Right lobe of liver (tissue), 6 donors: Measurements from ENCODE around the gene SLC26A8. TPM values are rescaled to one million over a fixed set of nuclear protein-coding genes. Genes with fewer than 3 reads are reported as not detected.
"Not testable (repeated sequence)": the region's sequence is repeated elsewhere in the genome, so short reads cannot be mapped to it uniquely, and the experiment has no call there.

Experiments used
- ATAC-seq, 4 donors: fragments of 200-7000 bp; cut with Tn5 transposase; one replicate each; pipeline ENCODE4 v1.9.1; 2020; ENCODE audit warnings: mild to moderate bottlenecking in 4 of 4, moderate library complexity in 4 of 4
- DNase-seq, 3 donors: peaks; one replicate each; pipeline ENCODE4 v3.0.0-alpha.2; 2020
- H3K27ac ChIP-seq, 3 donors: fragments of 200-600 bp; one replicate each; pipeline ENCODE4 v1.8.0; 2022
- H3K27me3 ChIP-seq, 2 donors: fragments of 200-600 bp; one replicate each; pipeline ENCODE4 v1.8.0; 2022
- H3K36me3 ChIP-seq, 4 donors: fragments of 200-600 bp; sonication (generic) in 1 of 4; one replicate each; pipeline versions ENCODE4 v1.5.1 to v1.8.0; 2017 to 2022; ENCODE audit warnings: control low read depth in 1 of 4
- H3K4me1 ChIP-seq, 4 donors: fragments of 200-600 bp; sonication (generic) in 1 of 4; one replicate each; pipeline versions ENCODE4 v1.5.1 to v1.8.0; 2017 to 2022; ENCODE audit warnings: control low read depth in 1 of 4
- H3K4me3 ChIP-seq, 3 donors: fragments of 200-600 bp; one replicate each; pipeline ENCODE4 v1.8.0; 2022
- H3K9me3 ChIP-seq, 4 donors: fragments of 200-600 bp; sonication (generic) in 1 of 4; one replicate each; pipeline versions ENCODE4 v1.5.1 to v1.8.0; 2017 to 2022; ENCODE audit warnings: control low read depth in 1 of 4
- POLR2A ChIP-seq: fragments of 450-650 bp; IDR thresholded peaks from one replicate; pipeline ENCODE4 v1.6.1; 2017; ENCODE audit warnings: antibody characterized with exemption, mild to moderate bottlenecking
- WGBS: methylation state at CpG from one replicate; pipeline ENCODE4 v1.1.6; 2018; ENCODE audit warnings: low coverage, low lambda C conversion rate; ENCODE audit not compliant: insufficient coverage; ENCODE audit errors: missing lambda C conversion rate; 5-methylcytosine and 5-hydroxymethylcytosine counted together
- intact Hi-C, 2 donors: fragments of 100-400 bp; cut with DNase I; formaldehyde crosslinking; loops; one replicate each; pipeline versions ENCODE4 v1.11.2 to v1.14.1; 2022
- total RNA-seq, 6 experiments: library from RNA; depleted of rRNA in 2 of 6; stranded (reverse); fragments of >200 nt in 2 of 6; fragmentation: NEBNext Ultra II Directional in 3 of 6; extraction: Animal tissue kit (Norgen Biotek cat#: 25700) in 3 of 6; gene quantifications; one replicate each; pipeline versions ENCODE4 v1.1.0 to v1.2.4, GENCODE V29; 2016 to 2023
- TF ChIP-seq, protein P1 (sequence below), 4 donors: fragments of 200-600 bp in 3 of 4; fragments of 450-650 bp in 1 of 4; IDR thresholded peaks; one replicate each; pipeline versions ENCODE4 v1.5.1 to v1.8.0; 2016 to 2022; ENCODE audit warnings: antibody characterized with exemption in 4 of 4, mild to moderate bottlenecking in 2 of 4
- donor health status: DM: no; HTN: yes; CAD: no.
- donor health status: DM: no; HTN: no; CAD: no.
- donor health status: DM: no; HTN: no; CAD: no.
- donor health status: DM: no; HTN: yes; CAD: no.
- donor health status: DM: no; HTN: yes; CAD: no.

SLC26A8 gene
- total RNA-seq, 6 experiments from 2014 or later: 0.06 to 0.33 (median 0.09) TPM

DNA sequence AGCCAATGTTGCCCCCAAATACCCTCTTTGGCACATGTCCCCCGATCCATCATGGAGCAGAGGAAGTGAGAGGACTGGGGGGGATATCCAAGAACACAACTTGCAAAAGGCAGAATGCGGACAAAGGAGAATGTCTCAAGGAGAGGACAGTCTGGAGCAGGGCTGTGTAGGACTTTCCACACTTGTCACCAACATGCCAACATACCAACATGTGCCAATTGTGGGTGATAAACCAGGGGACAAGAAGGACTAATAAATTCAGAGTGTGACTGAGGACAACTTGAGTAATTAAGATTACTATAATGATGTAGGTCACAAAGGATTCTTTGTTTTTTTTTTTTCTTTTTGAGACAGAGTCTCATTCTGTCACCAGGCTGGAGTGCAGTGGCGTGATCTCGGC lies 8.8 kb downstream of the SLC26A8 start:
- H3K4me1 ChIP-seq: no peaks in the 10 kb centered on the region
- intact Hi-C loops: no loop called here
- DNase-seq: no peak
- no peaks in the 10 kb centered on the region for H3K27me3 ChIP-seq
- H3K9me3 ChIP-seq: no peaks in the 10 kb centered on the region
- no peak for ATAC-seq
- no peak overlapping the region for H3K27ac ChIP-seq
- 65% methylated on average over 2 of the region's 4 CpGs for WGBS
- no peak for TF ChIP-seq POLR2A
- TF ChIP-seq, protein P1, sequence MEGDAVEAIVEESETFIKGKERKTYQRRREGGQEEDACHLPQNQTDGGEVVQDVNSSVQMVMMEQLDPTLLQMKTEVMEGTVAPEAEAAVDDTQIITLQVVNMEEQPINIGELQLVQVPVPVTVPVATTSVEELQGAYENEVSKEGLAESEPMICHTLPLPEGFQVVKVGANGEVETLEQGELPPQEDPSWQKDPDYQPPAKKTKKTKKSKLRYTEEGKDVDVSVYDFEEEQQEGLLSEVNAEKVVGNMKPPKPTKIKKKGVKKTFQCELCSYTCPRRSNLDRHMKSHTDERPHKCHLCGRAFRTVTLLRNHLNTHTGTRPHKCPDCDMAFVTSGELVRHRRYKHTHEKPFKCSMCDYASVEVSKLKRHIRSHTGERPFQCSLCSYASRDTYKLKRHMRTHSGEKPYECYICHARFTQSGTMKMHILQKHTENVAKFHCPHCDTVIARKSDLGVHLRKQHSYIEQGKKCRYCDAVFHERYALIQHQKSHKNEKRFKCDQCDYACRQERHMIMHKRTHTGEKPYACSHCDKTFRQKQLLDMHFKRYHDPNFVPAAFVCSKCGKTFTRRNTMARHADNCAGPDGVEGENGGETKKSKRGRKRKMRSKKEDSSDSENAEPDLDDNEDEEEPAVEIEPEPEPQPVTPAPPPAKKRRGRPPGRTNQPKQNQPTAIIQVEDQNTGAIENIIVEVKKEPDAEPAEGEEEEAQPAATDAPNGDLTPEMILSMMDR (IDR thresholded peaks at IDR 0.05): no peak
- H3K4me3 ChIP-seq: no peak overlapping the region
- H3K36me3 ChIP-seq: no peaks in the 10 kb centered on the region

DNA sequence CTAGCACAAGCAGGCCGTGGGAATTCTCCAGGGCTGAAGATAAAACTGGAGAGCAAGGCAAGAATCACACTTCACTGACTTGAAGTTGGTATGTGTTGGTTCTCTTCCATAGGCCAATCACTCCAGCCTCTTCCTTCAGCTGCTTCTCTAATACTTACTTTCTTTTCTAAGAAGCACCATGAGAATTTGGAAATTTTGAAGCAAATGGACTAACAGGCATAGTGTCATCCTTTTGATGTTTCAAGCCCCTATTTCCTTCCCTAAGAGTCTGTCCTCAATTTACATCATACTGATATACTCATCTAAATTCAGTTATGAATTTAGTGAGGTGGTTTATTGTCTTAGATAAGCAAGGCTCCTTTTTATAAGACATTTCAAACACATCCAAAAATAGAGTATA lies 24.0 kb downstream of the SLC26A8 start:
- TF ChIP-seq, protein P1 (IDR thresholded peaks at IDR 0.05): no peak
- no peak for TF ChIP-seq POLR2A
- intact Hi-C loops: no loop called here

DNA sequence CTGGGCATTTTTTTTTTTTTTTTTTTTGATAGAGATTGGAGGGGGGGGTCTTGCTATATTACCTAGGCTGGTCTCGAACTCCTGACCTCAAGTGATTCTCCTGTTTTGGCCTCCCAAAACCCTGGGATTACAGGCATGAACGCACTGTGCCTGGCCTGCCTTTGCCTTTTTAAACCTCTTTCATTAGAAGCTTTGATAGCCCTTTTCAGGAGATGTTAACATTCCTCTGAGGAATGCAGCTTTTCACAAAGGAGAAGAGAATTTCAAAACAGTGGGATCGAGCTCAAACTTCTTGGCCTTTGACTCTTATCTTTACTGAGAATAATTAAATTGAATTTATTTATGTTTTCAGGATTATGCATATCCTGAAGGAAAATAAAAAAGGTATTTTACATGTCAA lies 31.3 kb downstream of the SLC26A8 start:
- no peak overlapping the region for H3K4me3 ChIP-seq
- H3K4me1 ChIP-seq: no peaks in the 10 kb centered on the region
- H3K9me3 ChIP-seq: no peaks in the 10 kb centered on the region
- ATAC-seq (no peak), DNase-seq (no peak)
- H3K27me3 ChIP-seq: no peaks in the 10 kb centered on the region
- intact Hi-C loops: no loop called here
- WGBS: 84% methylated on average over 3 of the region's 3 CpGs
- H3K27ac ChIP-seq: no peak overlapping the region
- H3K36me3 ChIP-seq: no peaks in the 10 kb centered on the region
- TF ChIP-seq POLR2A: no peak
- TF ChIP-seq, protein P1 (IDR thresholded peaks at IDR 0.05): no peak

More for the DNA sequence above, 24.0 kb downstream of the SLC26A8 start:
- Histone ChIP-seq H3K27me3 (no peaks in the 10 kb centered on the region), H3K9me3 (no peaks in the 10 kb centered on the region), H3K4me3 (no peak overlapping the region), H3K36me3 (no peaks in the 10 kb centered on the region), H3K27ac (no peak overlapping the region), H3K4me1 (no peaks in the 10 kb centered on the region)
- ATAC-seq (no peak), DNase-seq (no peak)
- WGBS: 60% methylated on average over 1 of the region's 1 CpG

DNA sequence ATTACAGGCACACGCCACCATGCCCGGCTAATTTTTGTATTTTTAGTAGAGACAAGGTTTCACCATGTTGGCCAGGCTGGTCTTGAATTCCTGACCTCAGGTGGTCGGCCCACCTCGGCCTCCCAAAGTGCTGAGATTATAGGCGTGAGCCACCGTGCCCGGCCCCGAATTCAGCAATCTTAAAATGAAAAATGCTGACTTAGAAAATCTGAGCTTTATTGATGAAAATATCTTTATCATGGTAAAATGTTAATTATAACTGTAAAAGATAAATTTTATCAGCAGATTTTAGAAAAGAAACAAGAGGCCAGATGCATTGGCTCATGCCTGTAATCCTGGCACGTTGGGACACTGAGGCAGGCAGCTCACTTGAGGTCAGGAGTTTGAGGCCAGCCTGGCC lies 36.4 kb downstream of the SLC26A8 start:
- DNase-seq, ATAC-seq, H3K27me3 ChIP-seq: not testable (repeated sequence)

DNA sequence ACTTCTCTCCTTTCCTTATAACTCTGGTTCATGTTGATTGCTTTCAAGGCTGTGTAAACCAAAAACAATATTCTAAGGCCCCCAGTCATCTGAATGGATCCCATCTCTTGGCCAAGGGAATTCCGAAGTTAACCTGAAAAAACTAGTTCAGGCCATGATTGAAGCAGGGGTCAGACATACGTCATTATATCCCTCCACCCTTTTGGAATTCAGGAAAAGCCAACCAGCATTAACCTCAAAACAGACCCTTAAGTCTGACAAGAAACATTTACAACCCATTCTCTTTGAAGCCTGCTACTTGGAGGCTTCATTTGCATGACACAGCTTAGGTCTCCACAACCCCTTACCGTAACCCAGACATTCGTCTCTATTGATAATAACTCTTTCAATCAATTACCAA lies 39.7 kb downstream of the SLC26A8 start:
- 84% methylated on average over 4 of the region's 4 CpGs for WGBS
- H3K27me3 ChIP-seq: no peaks in the 10 kb centered on the region
- intact Hi-C loops: no loop called here
- H3K27ac ChIP-seq: no peak overlapping the region
- TF ChIP-seq, protein P1 (IDR thresholded peaks at IDR 0.05): no peak
- no peak for TF ChIP-seq POLR2A
- no peak overlapping the region for H3K4me3 ChIP-seq
- H3K9me3 ChIP-seq: no peaks in the 10 kb centered on the region
- no peak for ATAC-seq
- H3K4me1 ChIP-seq: no peaks in the 10 kb centered on the region
- H3K36me3 ChIP-seq: no peaks in the 10 kb centered on the region
- no peak for DNase-seq

More for the DNA sequence above, 36.4 kb downstream of the SLC26A8 start:
- H3K4me3 ChIP-seq, H3K4me1 ChIP-seq, intact Hi-C loops, H3K27ac ChIP-seq, H3K36me3 ChIP-seq, H3K9me3 ChIP-seq: not testable (repeated sequence)
- 78% methylated on average over 8 of the region's 9 CpGs for WGBS
